ENCODE results near the gene AGAP3.
A peak's percentile ranks its signal among the peaks of the same experiment; 100 is the strongest.

AGAP3 gene

DNA sequence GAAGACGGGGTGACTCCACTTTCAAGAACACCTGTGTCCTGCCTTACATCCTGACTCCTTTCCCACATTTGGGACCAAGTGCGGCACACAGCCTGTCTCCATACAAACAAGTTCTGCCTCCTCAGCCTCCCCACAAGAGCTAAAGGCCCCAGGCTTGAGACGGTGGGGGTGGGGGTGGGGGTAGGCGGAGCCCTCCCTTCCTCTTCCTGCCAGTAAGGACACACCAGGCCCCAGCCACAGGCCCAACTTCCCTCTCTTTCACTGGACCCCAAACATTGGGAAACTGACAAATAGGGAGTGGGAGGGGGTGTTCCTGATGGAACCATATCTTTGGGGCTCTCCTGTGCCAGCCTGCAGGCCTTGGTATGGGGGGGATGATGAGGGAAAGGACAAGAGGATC is 33.2 kb upstream of the AGAP3 start:
- TF ChIP-seq, protein P1, sequence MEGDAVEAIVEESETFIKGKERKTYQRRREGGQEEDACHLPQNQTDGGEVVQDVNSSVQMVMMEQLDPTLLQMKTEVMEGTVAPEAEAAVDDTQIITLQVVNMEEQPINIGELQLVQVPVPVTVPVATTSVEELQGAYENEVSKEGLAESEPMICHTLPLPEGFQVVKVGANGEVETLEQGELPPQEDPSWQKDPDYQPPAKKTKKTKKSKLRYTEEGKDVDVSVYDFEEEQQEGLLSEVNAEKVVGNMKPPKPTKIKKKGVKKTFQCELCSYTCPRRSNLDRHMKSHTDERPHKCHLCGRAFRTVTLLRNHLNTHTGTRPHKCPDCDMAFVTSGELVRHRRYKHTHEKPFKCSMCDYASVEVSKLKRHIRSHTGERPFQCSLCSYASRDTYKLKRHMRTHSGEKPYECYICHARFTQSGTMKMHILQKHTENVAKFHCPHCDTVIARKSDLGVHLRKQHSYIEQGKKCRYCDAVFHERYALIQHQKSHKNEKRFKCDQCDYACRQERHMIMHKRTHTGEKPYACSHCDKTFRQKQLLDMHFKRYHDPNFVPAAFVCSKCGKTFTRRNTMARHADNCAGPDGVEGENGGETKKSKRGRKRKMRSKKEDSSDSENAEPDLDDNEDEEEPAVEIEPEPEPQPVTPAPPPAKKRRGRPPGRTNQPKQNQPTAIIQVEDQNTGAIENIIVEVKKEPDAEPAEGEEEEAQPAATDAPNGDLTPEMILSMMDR (IDR thresholded peaks at IDR 0.05) = no peak
- no peak overlapping the region for H3K27ac ChIP-seq
- H3K4me3 ChIP-seq = no peak overlapping the region
- no peak for DNase-seq (ENCODE audit: low spot score)

DNA sequence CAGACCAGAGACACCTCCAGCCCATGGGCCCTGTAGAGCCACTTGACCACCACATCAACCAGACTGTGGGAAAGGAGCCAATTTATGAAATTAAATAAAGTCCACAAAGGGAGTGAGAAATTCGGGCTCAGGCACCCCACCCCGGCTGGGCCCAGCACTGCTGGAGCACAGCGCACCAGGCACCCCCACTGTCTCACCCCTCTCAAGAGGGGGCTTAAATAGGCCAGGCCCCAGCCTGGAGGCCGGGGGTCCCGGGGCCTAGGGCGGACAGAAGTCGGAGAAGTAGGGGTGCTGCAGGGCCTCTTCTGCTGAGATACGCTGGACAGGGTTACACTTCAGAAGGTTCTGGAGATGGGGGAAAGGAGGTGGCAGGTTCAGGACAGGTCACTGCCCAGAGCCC is 32.5 kb upstream of the AGAP3 start:
- no peak for DNase-seq (ENCODE audit: low spot score)
- Histone ChIP-seq H3K27ac (no peak overlapping the region), H3K4me3 (no peak overlapping the region)
- TF ChIP-seq, protein P1 (IDR thresholded peaks at IDR 0.05) = no peak

DNA sequence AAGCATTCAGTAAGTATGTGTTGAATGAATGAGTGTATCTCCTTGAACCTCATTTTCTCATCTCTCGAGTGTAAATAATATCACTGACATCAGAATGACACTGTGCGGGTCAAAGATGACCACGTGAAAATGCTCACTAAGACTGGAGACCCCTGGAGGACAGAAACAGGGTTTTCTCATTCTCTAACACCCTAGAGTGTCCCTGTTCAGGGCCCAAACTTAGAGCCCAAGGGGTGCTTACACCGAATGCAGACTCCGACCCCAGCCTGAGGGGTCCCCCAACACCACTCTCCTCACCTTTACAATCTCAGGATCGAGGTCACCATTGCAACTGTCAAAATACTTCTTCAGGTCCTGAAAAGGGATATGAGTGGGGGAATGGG is 30.0 kb upstream of the AGAP3 start:
- no peak for DNase-seq (ENCODE audit: low spot score)
- Histone ChIP-seq H3K4me3 (no peak overlapping the region), H3K27ac (no peak overlapping the region)
- TF ChIP-seq, protein P1 (IDR thresholded peaks at IDR 0.05) = no peak

DNA sequence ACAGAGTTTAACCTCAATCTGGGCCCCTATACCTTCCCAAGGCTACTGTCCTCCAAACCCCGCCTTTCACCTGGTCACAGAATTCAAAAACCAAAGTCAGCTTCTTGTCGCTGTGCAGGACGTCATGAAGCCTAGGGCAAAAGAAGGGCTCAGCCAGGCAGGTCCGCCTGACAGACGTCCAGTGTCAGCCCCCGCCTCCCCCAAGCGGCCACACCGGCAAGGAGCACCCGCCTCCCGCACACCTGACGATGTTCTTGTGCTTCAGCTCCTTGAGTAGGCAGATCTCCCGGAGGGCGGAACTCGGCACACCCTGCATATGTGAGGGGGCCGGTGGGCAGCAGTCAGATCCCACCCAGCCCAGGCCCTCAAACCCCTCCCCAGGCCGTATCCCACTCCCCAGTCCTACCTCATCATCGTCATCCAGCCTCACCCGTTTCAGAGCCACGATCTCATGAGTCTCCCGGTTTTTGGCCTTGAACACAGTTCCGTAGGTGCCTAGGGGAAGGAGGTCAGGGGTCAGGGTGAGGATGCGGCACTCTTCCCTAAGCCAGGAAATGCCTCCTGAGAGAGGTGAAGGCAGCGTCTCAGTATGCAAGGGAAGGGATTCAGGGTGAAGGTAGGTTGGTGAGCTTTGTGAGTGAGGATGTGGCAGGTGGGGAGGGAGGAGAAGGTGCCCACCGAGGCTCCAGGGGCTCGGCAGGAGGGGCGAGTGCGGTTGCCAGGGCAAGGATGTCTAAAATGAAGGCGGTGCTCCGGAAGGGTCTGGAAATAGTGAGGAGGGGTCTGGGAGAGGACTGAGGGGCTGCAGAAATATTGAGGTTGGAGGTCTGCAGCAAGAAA is 29.4 kb upstream of the AGAP3 start:
- TF ChIP-seq, protein P1 (IDR thresholded peaks at IDR 0.05) = no peak
- Histone ChIP-seq H3K4me3 (peak overlapping the region; percentile 84), H3K27ac (no peak overlapping the region)
- DNase-seq (ENCODE audit: low spot score) = no peak

DNA sequence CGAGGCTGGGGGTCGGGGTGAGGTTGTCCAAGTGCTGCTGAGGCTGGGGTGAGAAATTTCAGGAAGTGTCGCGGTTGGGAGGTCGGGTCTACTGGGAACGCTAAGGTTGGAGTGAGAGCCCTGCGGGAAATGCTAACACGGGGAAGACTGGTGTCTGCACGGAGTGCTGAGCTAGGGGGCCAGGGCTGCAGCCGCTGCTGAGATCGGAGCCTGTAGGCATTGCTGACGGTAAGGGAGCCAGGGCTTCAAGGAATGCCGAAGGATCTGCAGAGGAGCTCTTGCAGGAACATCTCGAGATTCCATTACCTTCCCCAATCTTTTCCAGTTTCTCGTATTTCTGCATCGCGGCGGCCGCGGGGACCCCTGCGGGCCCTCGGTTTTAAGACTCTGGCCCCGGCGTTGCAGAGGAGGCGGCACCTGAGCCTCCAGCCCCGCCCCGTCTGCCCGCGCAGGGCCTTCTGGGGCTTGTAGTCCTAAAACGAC is 28.7 kb upstream of the AGAP3 start, which contains the start of gene CDK5:
Gene CDK5 (minus strand): TSS at position 392 of the 483 bp plus-strand sequence. CDS start 49 bp downstream, at position 343.
- TF ChIP-seq, protein P1 (IDR thresholded peaks at IDR 0.05) = no peak
- Histone ChIP-seq H3K4me3 (peak within 1 kb of the TSS; percentile 84), H3K27ac (peak within 1 kb of the TSS; percentile 97 to 99)
- peak; percentile 83 for DNase-seq (ENCODE audit: low spot score)

DNA sequence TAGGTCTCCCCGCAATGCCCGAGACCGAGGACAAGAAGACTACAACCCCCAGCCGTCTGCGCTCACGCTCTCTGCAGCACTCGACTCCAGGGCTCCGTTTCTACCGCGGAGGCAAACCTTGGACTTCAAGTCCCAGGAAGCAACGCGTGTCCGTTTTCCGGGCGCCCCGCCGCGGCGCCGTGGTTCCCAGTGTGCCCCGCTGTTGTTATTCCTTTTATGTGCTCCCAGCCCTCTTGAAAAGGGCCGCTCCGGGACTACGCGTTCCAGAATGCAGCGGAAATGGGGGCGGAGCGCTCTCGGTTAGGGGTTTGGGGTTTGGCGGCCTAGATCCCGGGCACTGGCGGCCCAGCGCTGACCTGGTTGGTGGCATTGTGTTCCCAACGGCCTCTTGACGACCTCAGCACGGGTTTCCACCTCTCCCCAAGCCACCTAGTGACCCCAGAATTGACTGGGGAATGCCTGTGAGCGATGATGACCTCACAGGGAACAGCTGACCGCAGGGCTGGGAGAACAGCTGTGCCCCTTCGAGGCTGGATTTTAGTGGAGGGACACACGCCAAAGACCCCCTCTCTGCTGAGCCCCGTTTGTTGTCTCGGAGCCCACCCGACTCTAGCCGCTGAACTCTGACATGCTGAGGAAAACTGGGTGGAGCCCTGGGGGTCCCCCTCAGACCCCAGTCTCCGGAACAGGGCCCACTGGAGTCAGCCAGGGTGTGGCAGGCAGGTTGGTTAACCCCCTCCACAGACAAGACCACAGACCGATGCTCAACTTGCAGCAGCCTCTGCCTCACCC is 28.1 kb upstream of the AGAP3 start:
- Histone ChIP-seq H3K4me3 (peak overlapping the region; percentile 84), H3K27ac (peak overlapping the region; percentile 97 to 99)
- TF ChIP-seq, protein P1 (IDR thresholded peaks at IDR 0.05) = no peak
- peak; percentile 100 for DNase-seq (ENCODE audit: low spot score)

All from coronary artery (tissue), 2 donors.